HEK293T (cell line): ENCODE data around the gene LYRM1.

Source experiments
- CTCF ChIA-PET: fragments of 350-600 bp; formaldehyde crosslinking; extraction: SDS; loops from one replicate; lab custom pipeline; 2021; ENCODE audit warnings: antibody characterized with exemption, inconsistent platforms; lab: Yijun Ruan, JAX
- POLR2A ChIA-PET: fragments of 350-600 bp; formaldehyde crosslinking; extraction: SDS; loops from one replicate; lab custom pipeline; 2020; ENCODE audit warnings: antibody characterized with exemption, inconsistent platforms; lab: Yijun Ruan, JAX
- DNase-seq: peaks from one replicate; pipeline ENCODE4 v3.0.0; 2012; ENCODE audit warnings: mixed read lengths; ENCODE audit errors: extremely low spot score
- ARNT ChIP-seq: fragments of 450-650 bp; IDR thresholded peaks from 2 replicates; pipeline ENCODE4 v1.6.1; 2017; ENCODE audit warnings: mild to moderate bottlenecking
- BHLHE40 ChIP-seq: fragments of 450-650 bp; IDR thresholded peaks from 2 replicates; pipeline ENCODE4 v1.6.1; 2016; ENCODE audit warnings: mild to moderate bottlenecking, moderate library complexity, borderline replicate concordance
- CTBP1 ChIP-seq: fragments of 450-650 bp; IDR thresholded peaks from 2 replicates; pipeline ENCODE4 v1.6.1; 2016; ENCODE audit warnings: borderline replicate concordance
- ELF4 ChIP-seq: fragments of 450-650 bp; IDR thresholded peaks from 2 replicates; pipeline ENCODE4 v1.6.1; 2017; ENCODE audit warnings: antibody characterized with exemption
- FOXA1 ChIP-seq: fragments of 450-650 bp; IDR thresholded peaks from 2 replicates; pipeline ENCODE4 v1.6.1; 2016; ENCODE audit warnings: mild to moderate bottlenecking
- FOXK2 ChIP-seq: fragments of 450-650 bp; IDR thresholded peaks from 2 replicates; pipeline ENCODE4 v1.6.1; 2016; ENCODE audit warnings: mild to moderate bottlenecking
- FOXM1 ChIP-seq: fragments of 450-650 bp; IDR thresholded peaks from 2 replicates; pipeline ENCODE4 v1.6.1; 2017; ENCODE audit warnings: mild to moderate bottlenecking, borderline replicate concordance
- HDGF ChIP-seq: fragments of 450-650 bp; IDR thresholded peaks from 2 replicates; pipeline ENCODE4 v1.6.1; 2017; ENCODE audit warnings: antibody characterized with exemption, borderline replicate concordance
- L3MBTL2 ChIP-seq: fragments of 450-650 bp; conservative IDR thresholded peaks from 2 replicates; pipeline ENCODE4 v1.6.1; 2016; ENCODE audit warnings: mild to moderate bottlenecking
- LEF1 ChIP-seq: fragments of 450-650 bp; IDR thresholded peaks from 2 replicates; pipeline ENCODE4 v1.6.1; 2017; ENCODE audit warnings: mild to moderate bottlenecking, borderline replicate concordance
- NFRKB ChIP-seq: fragments of 450-650 bp; IDR thresholded peaks from 2 replicates; pipeline ENCODE4 v1.6.1; 2016; ENCODE audit warnings: mild to moderate bottlenecking, moderate library complexity
- SP1 ChIP-seq: fragments of 450-650 bp; IDR thresholded peaks from 2 replicates; pipeline ENCODE4 v1.6.1; 2017
- SUZ12 ChIP-seq: fragments of 450-650 bp; IDR thresholded peaks from 2 replicates; pipeline ENCODE4 v1.6.1; 2016; ENCODE audit warnings: mild to moderate bottlenecking
- TARDBP ChIP-seq: fragments of 450-650 bp; IDR thresholded peaks from 2 replicates; pipeline ENCODE4 v1.6.1; 2016
- ZNF384 ChIP-seq: fragments of 450-650 bp; IDR thresholded peaks from 2 replicates; pipeline ENCODE4 v1.6.1; 2016
- TF ChIP-seq, protein P1 (sequence below): fragments of 450-650 bp; IDR thresholded peaks from 2 replicates; pipeline ENCODE4 v1.6.1; 2016

The LYRM1 gene

DNA sequence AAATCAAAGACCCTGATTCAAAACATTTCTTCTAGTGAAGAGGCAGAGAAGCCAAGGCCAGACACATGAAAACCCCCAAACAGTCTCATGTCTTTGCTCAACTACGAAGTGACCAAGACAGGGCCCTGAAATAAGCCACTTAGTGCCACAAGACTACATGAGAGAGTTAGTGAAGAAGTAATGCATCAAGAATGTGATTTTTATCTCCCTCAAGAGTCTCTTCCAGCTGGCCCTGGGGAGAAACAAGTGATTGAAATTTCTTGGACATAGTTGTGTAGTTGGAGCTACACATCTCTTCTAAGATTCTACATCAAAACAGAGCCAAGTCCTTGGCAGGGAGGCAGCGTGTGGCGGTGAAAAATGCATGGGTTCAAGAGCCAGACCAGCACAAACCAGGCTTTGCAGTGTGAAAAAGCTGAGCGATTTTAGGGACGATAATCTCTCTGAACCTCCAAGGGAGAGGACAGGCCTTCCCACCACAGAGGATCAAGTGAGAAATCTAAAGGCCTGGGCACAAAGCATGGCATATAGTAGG is 30.6 kb downstream of the LYRM1 start:
- TF ChIP-seq SP1: no peak
- TF ChIP-seq ELF4: no peak
- no peak for TF ChIP-seq FOXK2
- TF ChIP-seq ZNF384: no peak
- TF ChIP-seq, protein P1, sequence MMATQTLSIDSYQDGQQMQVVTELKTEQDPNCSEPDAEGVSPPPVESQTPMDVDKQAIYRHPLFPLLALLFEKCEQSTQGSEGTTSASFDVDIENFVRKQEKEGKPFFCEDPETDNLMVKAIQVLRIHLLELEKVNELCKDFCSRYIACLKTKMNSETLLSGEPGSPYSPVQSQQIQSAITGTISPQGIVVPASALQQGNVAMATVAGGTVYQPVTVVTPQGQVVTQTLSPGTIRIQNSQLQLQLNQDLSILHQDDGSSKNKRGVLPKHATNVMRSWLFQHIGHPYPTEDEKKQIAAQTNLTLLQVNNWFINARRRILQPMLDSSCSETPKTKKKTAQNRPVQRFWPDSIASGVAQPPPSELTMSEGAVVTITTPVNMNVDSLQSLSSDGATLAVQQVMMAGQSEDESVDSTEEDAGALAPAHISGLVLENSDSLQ: no peak
- TF ChIP-seq HDGF: no peak
- no peak for TF ChIP-seq TARDBP
- TF ChIP-seq LEF1: no peak
- TF ChIP-seq BHLHE40: no peak
- ChIA-PET CTCF (no interaction called here), POLR2A (no interaction called here)
- DNase-seq: no peak

DNA sequence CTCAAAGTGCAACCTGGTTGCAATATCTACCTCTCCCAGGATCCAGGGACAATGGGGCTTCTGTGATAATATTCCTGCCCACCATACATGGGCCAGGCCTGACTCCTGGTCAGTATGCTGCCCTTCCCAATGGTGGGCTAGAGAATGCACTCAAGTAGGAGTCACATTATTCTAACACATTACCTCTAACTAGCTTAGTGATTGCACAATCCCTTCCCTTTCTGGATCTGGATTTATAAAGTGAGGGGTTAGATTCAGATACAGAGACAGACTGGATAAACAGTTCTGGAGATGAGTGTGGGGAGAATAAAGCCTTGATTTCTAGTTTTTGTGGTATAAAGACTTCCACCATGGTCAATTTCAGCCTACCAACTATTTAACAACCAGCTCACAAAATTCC is 33.0 kb downstream of the LYRM1 start:
- TF ChIP-seq ZNF384: no peak
- TF ChIP-seq L3MBTL2: no peak
- no peak for TF ChIP-seq LEF1
- TF ChIP-seq BHLHE40: no peak
- no peak for TF ChIP-seq ELF4
- TF ChIP-seq, protein P1: no peak
- no peak for TF ChIP-seq SUZ12
- TF ChIP-seq FOXA1: no peak
- TF ChIP-seq SP1: no peak
- no peak for TF ChIP-seq TARDBP
- TF ChIP-seq ARNT: no peak
- no peak for TF ChIP-seq CTBP1
- no peak for TF ChIP-seq FOXM1
- TF ChIP-seq FOXK2: no peak
- no peak for TF ChIP-seq NFRKB
- TF ChIP-seq HDGF: no peak
- ChIA-PET POLR2A (no interaction called here), CTCF (interaction anchor here (0.6 kb wide), 1 partner anchor 166 kb away, joined by 4 read pairs; no protein-coding TSS in a partner anchor)
- no peak for DNase-seq

DNA sequence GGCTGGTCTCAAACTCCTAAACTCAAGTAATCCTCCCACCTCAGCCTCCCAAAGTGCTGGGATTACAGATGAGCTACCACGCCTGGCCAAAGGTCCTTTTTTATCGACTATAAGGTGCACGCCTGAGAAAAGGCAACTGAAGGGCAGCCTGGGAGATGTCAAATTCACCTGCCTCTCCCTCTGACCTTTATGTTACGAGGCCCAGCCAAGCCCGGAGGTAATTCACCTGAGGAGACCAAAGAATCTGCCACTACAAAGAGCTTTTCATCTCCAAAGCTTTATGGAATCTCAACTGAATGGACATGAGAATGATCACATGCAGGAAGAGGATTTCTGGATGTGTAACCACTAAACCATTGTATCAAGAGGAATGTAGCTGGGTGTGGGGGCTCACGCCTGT is 37.2 kb downstream of the LYRM1 start:
- TF ChIP-seq HDGF (no peak), ZNF384 (no peak), BHLHE40 (no peak), ARNT (no peak), LEF1 (no peak), FOXM1 (no peak), TARDBP (no peak), NFRKB (no peak), ELF4 (no peak), SP1 (no peak), SUZ12 (no peak)
- TF ChIP-seq, protein P1: no peak
- ChIA-PET POLR2A (no interaction called here), CTCF (no interaction called here)
- no peak for DNase-seq

DNA sequence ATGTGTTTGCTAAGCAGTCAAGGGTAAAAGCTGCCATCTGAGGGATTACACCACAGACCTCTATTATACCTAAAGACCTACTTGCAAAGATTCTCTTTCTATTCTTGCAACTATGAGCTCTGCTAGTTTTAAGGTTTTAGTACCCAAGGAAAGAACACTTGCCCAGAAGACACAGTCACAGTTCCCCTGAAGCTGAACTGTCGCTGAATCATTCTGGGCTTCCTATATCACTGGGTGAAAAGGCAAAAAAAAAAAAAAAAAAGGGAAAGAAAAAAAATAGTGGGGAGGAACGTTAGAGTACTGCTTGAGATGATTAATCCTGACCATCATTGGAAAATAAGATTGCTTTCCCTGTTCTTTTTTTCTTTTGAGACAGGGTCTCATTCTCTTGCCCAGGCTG is 37.9 kb downstream of the LYRM1 start:
- CTCF ChIA-PET: no interaction called here
- no peak for TF ChIP-seq ZNF384
- no peak for TF ChIP-seq LEF1
- no peak for TF ChIP-seq CTBP1
- TF ChIP-seq L3MBTL2: no peak
- no peak for TF ChIP-seq NFRKB
- no peak for TF ChIP-seq ELF4
- TF ChIP-seq HDGF: no peak
- TF ChIP-seq ARNT: no peak
- TF ChIP-seq FOXK2: no peak
- TF ChIP-seq BHLHE40: no peak
- no peak for TF ChIP-seq SUZ12
- TF ChIP-seq FOXM1: no peak
- TF ChIP-seq SP1: no peak
- TF ChIP-seq, protein P1: no peak
- TF ChIP-seq FOXA1: no peak
- DNase-seq: no peak
- POLR2A ChIA-PET: interaction anchor here (0.9 kb wide), 1 partner anchor 132 kb away, joined by 3 read pairs; the partner anchor contains the start of genes ERI2 and REXO5

DNA sequence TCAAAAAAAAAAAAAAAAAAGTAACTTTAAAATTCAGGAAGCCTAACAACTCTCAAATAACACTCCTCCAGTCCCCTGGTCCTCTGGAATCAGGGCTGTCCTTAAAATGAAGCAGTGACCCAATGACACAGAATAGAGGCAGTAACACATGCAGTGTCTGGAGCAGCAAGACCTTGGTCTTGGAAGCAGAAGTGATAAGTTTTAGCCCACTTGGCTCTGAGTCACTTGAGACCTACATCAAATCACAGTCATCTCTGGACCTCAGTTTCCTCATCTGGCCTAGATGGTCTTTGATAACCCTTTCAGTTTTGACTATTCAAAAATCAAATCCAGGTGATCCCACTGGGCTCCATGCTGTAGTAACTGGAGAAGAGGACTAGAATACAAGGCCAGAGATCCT is 39.0 kb downstream of the LYRM1 start:
- DNase-seq: no peak
- no peak for TF ChIP-seq LEF1
- TF ChIP-seq, protein P1: no peak
- no peak for TF ChIP-seq CTBP1
- TF ChIP-seq HDGF: no peak
- no peak for TF ChIP-seq ZNF384
- TF ChIP-seq FOXK2: no peak
- no peak for TF ChIP-seq BHLHE40
- TF ChIP-seq SUZ12: no peak
- TF ChIP-seq FOXM1: no peak
- no peak for TF ChIP-seq TARDBP
- no peak for TF ChIP-seq FOXA1
- TF ChIP-seq ELF4: no peak
- TF ChIP-seq L3MBTL2: no peak
- no peak for TF ChIP-seq NFRKB
- TF ChIP-seq ARNT: no peak
- TF ChIP-seq SP1: no peak
- CTCF ChIA-PET: no interaction called here
- POLR2A ChIA-PET: no interaction called here
